CD4-positive, alpha-beta T cell treated with Interleukin-4 for 4 hours (primary cell): ENCODE results near the gene MIA3.
"Not testable (repeated sequence)": the region's sequence is repeated elsewhere in the genome, so short reads cannot be mapped to it uniquely, and the experiment has no call there.

Experiments used
- DNase-seq: peaks from one replicate; pipeline ENCODE4 v3.0.0-alpha.2; 2020

MIA3 gene

GRCh38 chr1:222618001-222618879, at the start of gene MIA3:
TSS of gene MIA3 (plus strand) at chr1:222618097. CDS start at chr1:222618111, 14 bp downstream.
- peak; percentile 35 for DNase-seq

GRCh38 chr1:222570837-222571236, 47.1 kb upstream of the MIA3 start:
- DNase-seq, result no peak

GRCh38 chr1:222579316-222579715, 38.6 kb upstream of the MIA3 start:
- DNase-seq, result no peak

- DNase-seq, result no peak
Observed at GRCh38 chr1:222582099-222582774, 35.7 kb upstream of the MIA3 start.

GRCh38 chr1:222583079-222583478, 34.8 kb upstream of the MIA3 start:
- no peak for DNase-seq

GRCh38 chr1:222586842-222587241, 31.1 kb upstream of the MIA3 start:
- no peak for DNase-seq

- DNase-seq, result no peak
Observed at GRCh38 chr1:222588135-222588534, 29.8 kb upstream of the MIA3 start.

- DNase-seq, result peak; percentile 85
Observed at GRCh38 chr1:222589462-222590302, 28.2 kb upstream of the MIA3 start, which contains the start of gene TAF1A. TSS of gene TAF1A (minus strand) at chr1:222589933.

- no peak for DNase-seq
Observed at GRCh38 chr1:222592171-222592570, 25.7 kb upstream of the MIA3 start.

GRCh38 chr1:222594789-222595188, 23.1 kb upstream of the MIA3 start:
- DNase-seq, result no peak

- DNase-seq, result no peak
Observed at GRCh38 chr1:222596696-222597095, 21.2 kb upstream of the MIA3 start.

GRCh38 chr1:222600281-222600680, 17.6 kb upstream of the MIA3 start:
- DNase-seq, result no peak

GRCh38 chr1:222601257-222601656, 16.6 kb upstream of the MIA3 start:
- no peak for DNase-seq

- DNase-seq, result no peak
Observed at GRCh38 chr1:222606757-222607156, 11.1 kb upstream of the MIA3 start.

GRCh38 chr1:222609111-222609510, 8.8 kb upstream of the MIA3 start:
- DNase-seq, result not testable (repeated sequence)

GRCh38 chr1:222610728-222611127, 7.2 kb upstream of the MIA3 start:
- no peak for DNase-seq

- no peak for DNase-seq
Observed at GRCh38 chr1:222613627-222614026, 4.3 kb upstream of the MIA3 start.

GRCh38 chr1:222616525-222616924, 1.4 kb upstream of the MIA3 start:
- no peak for DNase-seq

GRCh38 chr1:222617367-222617951, 438 bp upstream of the MIA3 start:
- DNase-seq, result peak; percentile 96

GRCh38 chr1:222618880-222619596, 1.1 kb downstream of the MIA3 start:
- no peak for DNase-seq

GRCh38 chr1:222620566-222620965, 2.7 kb downstream of the MIA3 start:
- DNase-seq, result no peak

GRCh38 chr1:222622765-222623164, 4.9 kb downstream of the MIA3 start:
- no peak for DNase-seq
